Hippocampal formation (tissue), 2 donors: ENCODE measurements around the gene ALG10B.

Experiments used
- DNase-seq, 2 donors: peaks; one replicate each; lab custom pipeline; 2025; lab: John Stamatoyannopoulos, UW

ALG10B gene

GRCh38 chr12:38374751-38375150 lies 58.2 kb downstream of the ALG10B start:
- no peak for DNase-seq
